GM23338 (cell line): ENCODE measurements around the gene MADCAM1. TPM values are rescaled to one million over a fixed set of nuclear protein-coding genes. Genes with fewer than 3 reads are reported as not detected.

Source experiments
- ATAC-seq: fragments of 200-7000 bp; cut with Tn5 transposase; 3 replicates; pipeline ENCODE4 v1.9.1; 2020
- DNase-seq: peaks from one replicate; pipeline ENCODE4 v3.0.0-alpha.2; 2015; ENCODE audit warnings: low spot score
- H2AFZ ChIP-seq: fragments of 200-600 bp; sonication (generic); 2 replicates; pipeline ENCODE4 v1.8.0; 2016; ENCODE audit warnings: antibody characterized with exemption, mild to moderate bottlenecking, moderate library complexity
- H3F3A ChIP-seq: fragments of 200-600 bp; sonication (generic); replicated peaks from 2 replicates; pipeline ENCODE4 v1.8.0; 2017; ENCODE audit warnings: antibody characterized with exemption, mixed run types, low read depth
- H3K27ac ChIP-seq: fragments of 200-600 bp; sonication (generic); 2 replicates; pipeline ENCODE4 v1.6.1; 2016; ENCODE audit warnings: low read depth
- H3K27me3 ChIP-seq: fragments of 200-600 bp; sonication (generic); 2 replicates; pipeline ENCODE4 v1.8.0; 2016; ENCODE audit warnings: mild to moderate bottlenecking, mixed run types, moderate library complexity; ENCODE audit not compliant: insufficient read depth
- H3K36me3 ChIP-seq: fragments of 200-600 bp; sonication (generic); 2 replicates; pipeline ENCODE4 v1.8.0; 2016; ENCODE audit warnings: mild to moderate bottlenecking; ENCODE audit not compliant: insufficient read depth
- H3K4me1 ChIP-seq: fragments of 200-600 bp; sonication (generic); 2 replicates; pipeline ENCODE4 v1.8.0; 2016; ENCODE audit warnings: mild to moderate bottlenecking, moderate library complexity; ENCODE audit not compliant: insufficient read depth
- H3K4me2 ChIP-seq: fragments of 200-600 bp; sonication (generic); 2 replicates; pipeline ENCODE4 v1.7.1; 2017; ENCODE audit warnings: mixed run types
- H3K4me3 ChIP-seq: fragments of 200-600 bp; sonication (generic); 2 replicates; pipeline ENCODE4 v1.6.1; 2016; ENCODE audit warnings: mixed run types
- H3K79me2 ChIP-seq: fragments of 200-600 bp; sonication (generic); replicated peaks from 2 replicates; pipeline ENCODE4 v1.8.0; 2017; ENCODE audit warnings: mild to moderate bottlenecking; ENCODE audit not compliant: insufficient read depth
- H3K9me2 ChIP-seq: fragments of 200-600 bp; sonication (generic); 2 replicates; pipeline ENCODE4 v1.8.0; 2017; ENCODE audit not compliant: insufficient read depth
- H4K20me1 ChIP-seq: fragments of 200-600 bp; sonication (generic); replicated peaks from 2 replicates; pipeline ENCODE4 v1.8.0; 2017; ENCODE audit warnings: mild to moderate bottlenecking; ENCODE audit not compliant: insufficient read depth
- H3K27ac Mint-ChIP-seq: 2 replicates; pipeline ENCODE4 v1.8.0; 2020; ENCODE audit warnings: inconsistent platforms, mild to moderate bottlenecking, moderate library complexity, mixed read lengths
- H3K27me3 Mint-ChIP-seq: 3 replicates; pipeline ENCODE4 v1.8.0; 2022; ENCODE audit warnings: low read depth, mild to moderate bottlenecking, moderate library complexity, mixed read lengths, inconsistent platforms; ENCODE audit not compliant: insufficient read depth, poor library complexity
- H3K36me3 Mint-ChIP-seq: 3 replicates; pipeline ENCODE4 v1.8.0; 2021; ENCODE audit warnings: low read depth, mild to moderate bottlenecking, inconsistent platforms, moderate library complexity, mixed read lengths
- H3K4me1 Mint-ChIP-seq: 3 replicates; pipeline ENCODE4 v1.8.0; 2020; ENCODE audit warnings: mild to moderate bottlenecking, inconsistent platforms, mixed read lengths
- H3K4me3 Mint-ChIP-seq: 3 replicates; pipeline ENCODE4 v1.8.0; 2021; ENCODE audit warnings: moderate library complexity, mild to moderate bottlenecking, inconsistent platforms, mixed read lengths
- H3K9me3 Mint-ChIP-seq: 3 replicates; pipeline ENCODE4 v1.8.0; 2020; ENCODE audit warnings: moderate library complexity, mild to moderate bottlenecking, inconsistent platforms, mixed read lengths
- CREB1 ChIP-seq: fragments of 250-450 bp; sonication (Bioruptor Pico); IDR thresholded peaks from 2 replicates; pipeline ENCODE4 v1.5.0; 2020; ENCODE audit warnings: low read depth, mild to moderate bottlenecking, moderate library complexity
- CTCF ChIP-seq, 2 experiments: fragments of 200-600 bp in 1 of 2; sonication (generic) in 1 of 2; conservative IDR thresholded peaks; 2 replicates each; pipeline versions ENCODE4 v1.5.1 to v1.6.1; 2016 to 2017; ENCODE audit warnings: antibody characterized with exemption in 2 of 2, low read depth in 2 of 2, mild to moderate bottlenecking in 2 of 2, moderate library complexity in 1 of 2
- ETS1 ChIP-seq: IDR thresholded peaks from 2 replicates; pipeline ENCODE4 v1.6.1; 2016; ENCODE audit warnings: antibody characterized with exemption
- EZH2 ChIP-seq: fragments of 200-600 bp; sonication (generic); IDR thresholded peaks from one replicate; pipeline ENCODE4 v1.8.0; 2017; ENCODE audit warnings: antibody characterized with exemption, mild to moderate bottlenecking, low read depth; ENCODE audit not compliant: unreplicated experiment
- EZH2phosphoT487 ChIP-seq: fragments of 200-600 bp; sonication (generic); IDR thresholded peaks from one replicate; pipeline ENCODE4 v1.8.1; 2018; ENCODE audit warnings: antibody characterized with exemption; ENCODE audit not compliant: unreplicated experiment
- JUNB ChIP-seq: IDR thresholded peaks from one replicate; pipeline ENCODE4 v1.6.1; 2016; ENCODE audit warnings: antibody characterized with exemption; ENCODE audit not compliant: unreplicated experiment
- NANOG ChIP-seq: IDR thresholded peaks from 2 replicates; pipeline ENCODE4 v1.6.1; 2016; ENCODE audit warnings: antibody characterized with exemption, borderline replicate concordance
- POLR2AphosphoS5 ChIP-seq: IDR thresholded peaks from 2 replicates; pipeline ENCODE4 v1.6.1; 2016; ENCODE audit warnings: antibody characterized with exemption, low read depth
- REST ChIP-seq: IDR thresholded peaks from one replicate; pipeline ENCODE4 v1.6.1; 2018; ENCODE audit warnings: antibody characterized with exemption; ENCODE audit not compliant: unreplicated experiment
- STAT1 ChIP-seq: IDR thresholded peaks from one replicate; pipeline ENCODE4 v1.6.1; 2016; ENCODE audit warnings: antibody characterized with exemption; ENCODE audit not compliant: unreplicated experiment
- ZNF114 ChIP-seq: fragments of 250-450 bp; sonication (Bioruptor Pico); IDR thresholded peaks from 2 replicates; pipeline ENCODE4 v1.5.0; 2020; ENCODE audit warnings: mild to moderate bottlenecking, moderate library complexity
- ZNF331 ChIP-seq: fragments of 250-450 bp; sonication (Bioruptor Pico); IDR thresholded peaks from 2 replicates; pipeline ENCODE4 v1.5.0; 2020; ENCODE audit warnings: low read depth, mild to moderate bottlenecking, moderate library complexity
- ZNF462 ChIP-seq: fragments of 250-450 bp; sonication (Bioruptor Pico); IDR thresholded peaks from 2 replicates; pipeline ENCODE4 v1.5.0; 2020; ENCODE audit warnings: mild to moderate bottlenecking, moderate library complexity
- polyA plus RNA-seq: library from polyadenylated mRNA; unstranded; fragments of >200 nt; fragmentation: Nextera tagmentation; extraction: Ambion mirVana; gene quantifications from 2 replicates; pipeline ENCODE4 v1.2.1, GENCODE V29; 2016
- total RNA-seq: library from RNA; depleted of rRNA; stranded (reverse); fragments of >200 nt; shearing (Covaris generic); gene quantifications from 2 replicates; pipeline ENCODE4 v1.2.3, GENCODE V29; 2014

Gene MADCAM1
- total and polyA plus RNA-seq, 2 experiments from 2014 or later, result 2.1 to 2.5 TPM

- Mint-ChIP-seq H3K9me3 (peaks cover 9% of the 10 kb centered on the region), H3K4me1 (peaks cover 16% of the 10 kb centered on the region), H3K27ac (no peak overlapping the region), H3K36me3 (peaks cover 28% of the 10 kb centered on the region), H3K27me3 (peaks cover 33% of the 10 kb centered on the region), H3K4me3 (no peak overlapping the region; the same call in 2 of the 3 replicates)
- H3K36me3 ChIP-seq, result no peaks in the 10 kb centered on the region; the same call in 1 of the 2 replicates
- H4K20me1 ChIP-seq, result no peaks in the 10 kb centered on the region
- no peaks in the 10 kb centered on the region for H3K79me2 ChIP-seq
- H3K9me2 ChIP-seq, result no peaks in the 10 kb centered on the region
- no peak overlapping the region for H3K4me2 ChIP-seq
- no peak overlapping the region for H3K4me3 ChIP-seq
- TF ChIP-seq REST (no peak), STAT1 (no peak), POLR2AphosphoS5 (no peak), ZNF331 (CRISPR knock-in tag) (no peak), ETS1 (no peak), ZNF114 (no peak), EZH2 (no peak), CREB1 (CRISPR knock-in tag) (no peak), NANOG (no peak), ZNF462 (CRISPR knock-in tag) (no peak), EZH2phosphoT487 (no peak), CTCF (conservative IDR thresholded peaks at IDR 0.05; ENCODE audit: low read depth in 2 of 2) (no peak), JUNB (no peak)
- H3K27ac ChIP-seq, result no peak overlapping the region
- H3K27me3 ChIP-seq, result no peaks in the 10 kb centered on the region
- H3K4me1 ChIP-seq, result peaks cover 4% of the 10 kb centered on the region; the same call in 1 of the 2 replicates
- DNase-seq, result no peak
- H2AFZ ChIP-seq, result no peak overlapping the region
- peaks cover 22% of the 10 kb centered on the region for H3F3A ChIP-seq
- no peak for ATAC-seq
Measured at GRCh38 chr19:513368-514165, 17.3 kb downstream of the MADCAM1 start.
